Left ventricle myocardium superior (tissue), 1 donor: ENCODE data around the gene ITPR2. TPM values are rescaled to one million over a fixed set of nuclear protein-coding genes. Genes with fewer than 3 reads are reported as not detected.
"Not testable (repeated sequence)": the region's sequence is repeated elsewhere in the genome, so short reads cannot be mapped to it uniquely, and the experiment has no call there.

Experiments used
- ATAC-seq: fragments of 200-7000 bp; cut with Tn5 transposase; one replicate; pipeline ENCODE4 v1.9.1; 2020; ENCODE audit warnings: mild to moderate bottlenecking, moderate library complexity
- DNase-seq: peaks from one replicate; pipeline ENCODE4 v3.0.0-alpha.2; 2020
- intact Hi-C: fragments of 100-400 bp; cut with micrococcal nuclease; formaldehyde crosslinking; loops from one replicate; pipeline ENCODE4 v1.11.0; 2022
- total RNA-seq: library from RNA; stranded (reverse); fragmentation: NEBNext Ultra II Directional; extraction: Animal tissue kit (Norgen Biotek cat#: 25700); gene quantifications from one replicate; pipeline ENCODE4 v1.2.1, GENCODE V29; 2021
- donor health status: DM: no; HTN: yes; CAD: no; lungs with severe emphysema.

ITPR2 gene
- total RNA-seq, 1 donor from 2014 or later: 10.5 TPM

GRCh38 chr12:26524862-26525465, 308.0 kb downstream of the ITPR2 start:
- ATAC-seq (no peak), DNase-seq (no peak)
- intact Hi-C loops: loop anchor here (10.0 kb wide), 1 partner anchor 410 kb away; no protein-coding TSS in a partner anchor

GRCh38 chr12:26523708-26524150, 309.3 kb downstream of the ITPR2 start:
- DNase-seq (peak; percentile 87), ATAC-seq (peak; percentile 100)
- intact Hi-C loops: loop anchor here (10.0 kb wide), 1 partner anchor 409 kb away; no protein-coding TSS in a partner anchor

GRCh38 chr12:26520869-26521268, 312.1 kb downstream of the ITPR2 start:
- intact Hi-C loops: loop anchor here (10.0 kb wide), 1 partner anchor 406 kb away; no protein-coding TSS in a partner anchor
- ATAC-seq (no peak), DNase-seq (no peak)

- DNase-seq: no peak
- intact Hi-C loops: loop anchor here (10.0 kb wide), 1 partner anchor 405 kb away; no protein-coding TSS in a partner anchor
- no peak for ATAC-seq
These were observed 312.9 kb downstream of the ITPR2 start for GRCh38 chr12:26520109-26520508.

GRCh38 chr12:26519462-26519861, 313.5 kb downstream of the ITPR2 start:
- intact Hi-C loops: no loop called here
- ATAC-seq: no peak

GRCh38 chr12:26517320-26517719, 315.7 kb downstream of the ITPR2 start:
- ATAC-seq, intact Hi-C loops, DNase-seq: not testable (repeated sequence)

More at GRCh38 chr12:26519462-26519861, 313.5 kb downstream of the ITPR2 start:
- no peak for DNase-seq

GRCh38 chr12:26514364-26514763, 318.6 kb downstream of the ITPR2 start:
- intact Hi-C loops: no loop called here
- DNase-seq (no peak), ATAC-seq (peak; percentile 81)

- DNase-seq (no peak), ATAC-seq (peak; percentile 81)
- intact Hi-C loops: no loop called here
These were observed 319.5 kb downstream of the ITPR2 start for GRCh38 chr12:26513363-26514043.

- DNase-seq: no peak
- intact Hi-C loops: no loop called here
- ATAC-seq: no peak
These were observed 320.8 kb downstream of the ITPR2 start for GRCh38 chr12:26512213-26512612.

GRCh38 chr12:26510354-26510674, 322.7 kb downstream of the ITPR2 start:
- DNase-seq (no peak), ATAC-seq (no peak)
- intact Hi-C loops: no loop called here

GRCh38 chr12:26507613-26508012, 325.4 kb downstream of the ITPR2 start:
- DNase-seq (no peak), ATAC-seq (no peak)
- intact Hi-C loops: no loop called here

- DNase-seq (no peak), ATAC-seq (peak; percentile 54)
- intact Hi-C loops: no loop called here
These were observed 332.9 kb downstream of the ITPR2 start for GRCh38 chr12:26499979-26500640.

GRCh38 chr12:26496170-26496569, 336.8 kb downstream of the ITPR2 start:
- ATAC-seq (no peak), DNase-seq (no peak)
- intact Hi-C loops: no loop called here

GRCh38 chr12:26493656-26494055, 339.3 kb downstream of the ITPR2 start:
- DNase-seq (no peak), ATAC-seq (no peak)
- intact Hi-C loops: no loop called here

GRCh38 chr12:26492406-26492805, 340.6 kb downstream of the ITPR2 start:
- DNase-seq: no peak
- no peak for ATAC-seq
- intact Hi-C loops: no loop called here

GRCh38 chr12:26489908-26490307, 343.1 kb downstream of the ITPR2 start:
- DNase-seq (no peak), ATAC-seq (no peak)
- intact Hi-C loops: no loop called here

GRCh38 chr12:26488351-26488750, 344.6 kb downstream of the ITPR2 start:
- ATAC-seq (no peak), DNase-seq (no peak)
- intact Hi-C loops: no loop called here

- intact Hi-C loops: no loop called here
- ATAC-seq (no peak), DNase-seq (no peak)
These were observed 359.7 kb downstream of the ITPR2 start for GRCh38 chr12:26473291-26473690.

- intact Hi-C loops: no loop called here
- ATAC-seq (peak; percentile 33), DNase-seq (no peak)
These were observed 361.4 kb downstream of the ITPR2 start for GRCh38 chr12:26471560-26471959.

GRCh38 chr12:26469421-26470180, 363.4 kb downstream of the ITPR2 start:
- no peak for DNase-seq
- intact Hi-C loops: no loop called here
- no peak for ATAC-seq
